Left lobe of liver (tissue), 2 donors: ENCODE results near the gene AHR. TPM values are rescaled to one million over a fixed set of nuclear protein-coding genes. Genes with fewer than 3 reads are reported as not detected.

Source experiments
- ATAC-seq: fragments of 200-7000 bp; cut with Tn5 transposase; one replicate; pipeline ENCODE4 v1.9.1; 2020; ENCODE audit warnings: mild to moderate bottlenecking, moderate library complexity
- DNase-seq: peaks from one replicate; pipeline ENCODE4 v3.0.0-alpha.2; 2020; ENCODE audit warnings: low spot score
- total RNA-seq: library from RNA; stranded (reverse); gene quantifications from one replicate; pipeline ENCODE4 v1.2.1, GENCODE V29; 2021
- donor health status: DM: no; HTN: no; CAD: no; lungs with moderate emphysema.
- donor health status: DM: no; HTN: yes; CAD: no.

The AHR gene
- 24.7 TPM for total RNA-seq

DNA sequence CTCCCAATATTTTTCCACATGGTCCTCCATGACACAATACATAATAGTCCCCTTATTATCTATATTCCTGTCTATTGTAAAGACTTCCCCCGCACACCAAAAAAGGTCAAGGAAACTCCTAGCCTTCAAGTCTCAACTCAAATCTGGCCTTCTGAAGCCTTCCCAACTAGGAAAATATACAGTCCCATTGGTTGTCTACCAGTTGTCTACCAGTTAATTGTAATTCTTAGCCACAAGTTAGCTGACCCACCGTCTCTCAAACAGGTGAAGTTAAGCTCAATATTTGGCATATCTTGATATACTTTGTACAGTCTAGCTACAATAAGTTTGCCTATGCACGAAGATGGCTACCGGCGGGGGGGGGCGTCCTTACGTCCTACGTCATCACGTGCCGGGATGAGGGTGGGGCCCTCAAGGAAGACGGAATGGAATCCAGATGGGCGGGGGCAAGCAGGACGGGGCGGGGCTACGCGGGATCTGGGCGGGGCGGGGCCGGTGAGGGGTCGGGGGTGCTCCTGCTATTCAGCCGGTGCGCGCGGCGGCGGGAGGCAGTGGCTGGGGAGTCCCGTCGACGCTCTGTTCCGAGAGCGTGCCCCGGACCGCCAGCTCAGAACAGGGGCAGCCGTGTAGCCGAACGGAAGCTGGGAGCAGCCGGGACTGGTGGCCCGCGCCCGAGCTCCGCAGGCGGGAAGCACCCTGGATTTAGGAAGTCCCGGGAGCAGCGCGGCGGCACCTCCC, at the start of gene AHR:
AHR (plus strand) TSS at position 551 of the 738 bp plus-strand sequence. CDS start 613 bp downstream, outside the sequence.
- ATAC-seq (peak; percentile 88), DNase-seq (peak; percentile 91)

DNA sequence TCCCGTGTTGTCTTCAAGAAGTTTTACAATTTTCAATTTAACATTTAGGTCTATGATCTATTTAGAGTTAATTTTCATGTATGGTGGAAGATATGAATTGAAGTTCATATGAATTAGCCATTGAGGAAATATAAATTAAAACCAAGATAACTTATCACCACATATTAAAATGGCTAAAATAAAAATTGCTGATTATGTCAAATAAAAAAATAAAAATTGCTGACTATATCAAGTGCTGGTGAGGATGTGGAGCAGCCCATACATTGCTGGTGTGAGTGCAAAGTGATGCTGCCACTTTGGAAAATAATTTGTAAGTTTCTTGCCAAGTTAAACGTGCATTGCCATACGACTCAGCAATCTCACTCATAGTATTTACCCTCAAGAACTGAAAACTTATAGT, 44.6 kb upstream of the AHR start:
- DNase-seq (no peak), ATAC-seq (no peak)

DNA sequence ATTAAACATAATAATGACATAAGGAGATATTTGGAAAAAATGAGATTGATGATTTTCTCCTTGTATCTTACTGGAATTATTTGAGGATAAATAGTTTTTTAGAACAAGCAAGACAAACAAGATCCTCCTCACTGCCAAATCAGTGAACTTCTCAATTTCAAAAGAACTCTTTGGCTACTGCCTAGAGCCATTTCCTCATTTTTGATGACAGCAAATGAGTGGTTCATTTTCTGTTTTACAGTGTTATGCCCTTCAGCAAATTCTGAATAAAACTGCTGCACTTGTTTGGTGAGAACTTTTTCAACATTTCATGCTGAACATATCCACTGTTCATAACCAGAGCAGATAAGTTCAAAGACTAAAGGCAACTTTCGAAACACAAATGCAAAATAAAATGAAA, 42.5 kb upstream of the AHR start:
- no peak for DNase-seq
- no peak for ATAC-seq

DNA sequence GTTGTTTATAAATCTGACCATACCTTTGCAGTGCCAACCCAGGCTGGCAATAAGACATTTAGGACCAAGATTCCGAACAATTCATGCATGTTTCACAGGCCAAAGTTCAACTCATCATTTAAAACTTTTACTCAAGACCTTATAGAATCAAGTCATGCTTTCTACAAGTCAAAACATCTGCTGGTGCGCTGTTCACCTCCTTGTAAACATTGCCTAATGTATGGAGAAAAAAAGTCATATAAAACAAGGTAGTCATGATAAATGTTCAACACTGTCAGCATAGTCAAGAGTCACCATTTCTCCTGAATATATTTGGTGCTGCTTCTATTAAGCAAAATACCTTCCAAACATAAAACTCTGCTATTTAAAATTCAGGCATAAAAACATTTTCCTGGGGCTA, 42.1 kb upstream of the AHR start:
- DNase-seq (no peak), ATAC-seq (no peak)

DNA sequence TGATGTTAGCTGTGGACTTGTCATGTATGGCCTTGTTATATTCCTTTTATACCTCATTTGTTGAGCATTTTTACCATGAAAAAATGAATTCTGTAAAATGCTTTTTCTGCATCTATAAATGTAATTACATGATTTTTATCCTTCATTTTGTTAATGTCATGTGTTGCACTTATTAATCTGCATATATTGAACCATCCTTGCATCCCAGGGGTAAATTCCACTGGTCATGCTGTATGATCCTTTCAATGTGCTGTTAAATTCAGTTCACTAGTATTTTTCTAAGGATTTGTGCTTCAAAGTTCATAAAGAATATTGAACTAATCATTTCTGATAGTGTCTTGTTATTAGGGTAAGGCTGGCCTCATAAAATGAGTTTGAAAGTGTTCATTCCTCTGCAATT, 31.9 kb upstream of the AHR start:
- no peak for DNase-seq

DNA sequence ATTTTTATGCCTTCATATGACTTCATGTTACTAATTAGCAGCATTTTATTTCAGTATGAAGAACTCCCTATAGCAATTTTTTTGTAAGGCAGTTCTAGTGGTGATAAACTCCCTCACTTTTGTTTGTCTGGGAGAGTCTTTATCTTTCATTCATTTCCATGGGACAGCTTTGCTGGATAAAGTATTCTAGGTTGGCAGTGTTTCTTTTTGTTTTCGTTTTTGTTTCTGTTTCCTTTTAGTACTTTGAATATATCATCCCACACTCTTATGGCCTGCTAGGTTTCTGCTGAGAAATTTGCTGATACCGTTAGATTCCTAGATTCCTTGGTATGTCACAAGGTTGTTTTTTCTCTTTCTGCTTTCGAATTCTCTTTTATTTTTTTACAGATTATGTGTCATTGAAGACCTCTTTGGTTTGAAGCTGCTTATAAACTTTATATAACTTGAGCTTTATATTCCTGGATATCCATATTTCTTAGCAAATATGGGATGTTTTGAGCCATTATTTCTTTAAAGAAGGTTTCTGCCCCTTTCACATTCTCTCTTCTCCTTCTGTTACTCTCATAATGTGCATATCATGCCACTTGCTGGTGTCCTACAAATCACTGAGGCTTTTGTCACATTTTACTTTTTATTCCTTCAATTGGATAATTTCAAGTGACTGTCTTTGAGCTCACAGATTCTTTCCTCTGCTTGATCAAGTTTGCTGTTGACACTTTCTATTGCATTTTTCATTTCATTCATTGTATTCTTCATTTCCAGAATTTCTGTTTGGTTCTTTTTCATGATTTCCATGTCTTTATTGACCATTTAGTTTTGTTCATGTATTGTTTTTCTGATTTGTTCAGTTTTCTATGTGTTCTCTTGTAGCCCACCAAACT, 28.9 kb upstream of the AHR start:
- DNase-seq (no peak), ATAC-seq (no peak)

More for the DNA sequence above, 31.9 kb upstream of the AHR start:
- no peak for ATAC-seq

DNA sequence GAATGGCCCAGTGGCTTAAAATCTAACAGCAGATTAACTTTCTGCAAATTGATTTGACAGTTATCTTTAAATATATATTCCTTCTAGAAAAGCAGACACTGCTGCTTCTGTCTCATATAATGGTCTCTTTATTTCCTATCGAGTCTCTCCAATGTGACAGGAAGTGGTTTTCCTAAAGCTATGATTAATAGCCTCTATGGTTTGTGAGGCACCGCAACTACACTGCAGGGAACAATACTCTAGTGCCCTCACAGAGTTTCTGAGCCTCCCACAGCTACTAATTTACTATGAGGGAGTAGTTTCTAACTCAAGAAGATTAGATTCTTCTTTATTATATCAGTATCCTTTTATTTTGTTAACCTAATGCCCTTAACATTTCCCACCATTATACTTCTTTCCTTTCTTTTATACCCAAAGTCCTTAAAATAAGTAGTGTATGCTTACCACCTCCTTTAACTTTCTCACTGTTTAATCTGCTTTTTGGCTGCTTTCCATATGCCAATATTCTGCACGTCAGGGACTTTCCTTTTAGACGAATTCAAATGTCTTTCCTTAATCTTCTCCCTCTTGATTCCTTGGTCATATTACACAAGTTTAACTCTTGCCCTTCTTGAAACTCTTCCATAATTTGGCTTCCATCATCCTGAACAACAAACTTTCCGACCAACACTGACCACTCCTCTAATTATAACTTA, 23.8 kb upstream of the AHR start:
- DNase-seq (no peak), ATAC-seq (peak; percentile 31)

DNA sequence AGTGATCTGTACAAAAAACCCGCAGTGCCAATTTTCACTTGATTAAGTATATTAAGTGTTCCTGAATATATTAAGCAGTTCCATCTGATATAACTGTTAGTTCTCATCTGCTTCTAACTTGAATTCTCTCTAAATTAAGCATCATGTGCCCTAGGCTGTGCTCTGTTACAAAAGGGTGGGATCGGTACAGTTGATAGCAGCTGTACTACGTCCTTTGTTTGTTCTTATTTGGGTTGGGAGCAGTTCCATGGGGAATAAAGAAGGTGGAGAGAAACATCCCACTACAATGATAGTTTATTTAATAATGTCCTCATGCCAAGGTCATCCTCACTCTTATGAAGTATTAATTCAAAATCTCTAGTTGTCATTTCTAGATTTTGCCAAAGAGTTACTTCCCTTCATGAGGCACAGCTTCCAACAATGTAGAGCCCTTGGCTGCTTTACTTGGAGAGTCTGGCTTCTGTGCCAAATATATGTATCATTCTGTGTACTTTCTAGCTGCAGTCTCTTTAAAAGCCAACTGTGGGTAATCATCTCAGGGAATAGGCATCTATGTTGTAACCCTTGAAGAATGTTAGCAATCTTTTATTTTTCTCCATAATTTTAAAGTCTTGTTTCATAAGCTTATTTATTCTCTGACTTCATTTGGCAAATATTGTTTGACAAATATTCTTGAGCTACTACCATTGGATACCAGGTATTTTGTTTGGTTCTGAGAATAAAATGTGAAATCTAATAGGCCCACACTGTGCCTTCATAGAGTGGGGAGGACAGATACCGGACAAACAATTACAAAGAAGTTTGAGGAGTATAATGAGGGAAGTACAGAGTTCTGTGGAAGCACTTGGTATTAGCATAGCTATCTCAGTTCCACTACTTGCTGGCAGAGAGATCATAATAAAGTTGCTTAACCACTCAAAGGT, 22.4 kb upstream of the AHR start:
- no peak for ATAC-seq
- no peak for DNase-seq

DNA sequence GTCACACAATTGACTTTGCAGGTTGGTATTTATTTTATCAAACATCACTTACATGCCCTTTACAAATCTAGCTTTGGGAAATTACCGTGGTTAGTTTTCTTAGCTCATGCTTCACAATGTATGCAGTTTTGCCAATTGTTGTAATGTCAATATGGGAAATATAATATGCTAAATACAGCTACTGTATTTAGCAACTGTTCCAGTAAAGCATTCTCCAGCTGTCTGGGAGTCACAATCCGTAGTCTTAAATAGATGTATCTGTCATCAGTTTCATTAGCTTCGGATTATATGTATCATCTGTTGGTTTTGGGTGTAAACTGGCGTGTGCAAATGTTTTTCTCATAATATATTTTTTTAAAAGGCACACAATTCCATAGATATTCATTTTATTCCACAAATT, 19.4 kb upstream of the AHR start:
- ATAC-seq (no peak), DNase-seq (no peak)

DNA sequence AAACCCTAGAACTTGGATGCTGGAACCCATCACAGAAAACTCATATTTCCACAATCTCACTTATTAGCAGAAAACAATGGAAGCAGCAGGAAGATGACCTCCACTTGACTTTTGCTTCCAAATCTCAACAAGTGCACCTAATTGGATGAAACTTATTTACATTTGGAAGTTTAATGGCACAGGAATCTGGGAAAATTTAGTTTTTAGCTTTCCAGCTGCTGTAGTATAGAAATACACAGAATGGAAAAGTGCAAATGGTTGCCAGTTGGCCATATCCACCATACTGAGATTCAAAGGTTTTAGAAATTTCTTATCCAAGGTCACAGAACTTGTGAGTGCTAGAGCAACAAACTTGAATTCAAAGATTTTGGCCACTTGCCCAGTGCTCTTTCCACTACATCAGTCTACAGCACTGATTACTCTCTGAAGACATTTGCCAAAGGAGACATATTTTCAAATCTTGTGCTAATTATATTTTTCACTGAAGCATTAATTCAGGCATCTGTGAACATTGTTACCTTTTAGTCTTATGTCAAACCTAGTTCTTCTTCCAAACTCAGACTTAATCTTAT, 9.3 kb upstream of the AHR start:
- ATAC-seq = peak; percentile 36
- no peak for DNase-seq

DNA sequence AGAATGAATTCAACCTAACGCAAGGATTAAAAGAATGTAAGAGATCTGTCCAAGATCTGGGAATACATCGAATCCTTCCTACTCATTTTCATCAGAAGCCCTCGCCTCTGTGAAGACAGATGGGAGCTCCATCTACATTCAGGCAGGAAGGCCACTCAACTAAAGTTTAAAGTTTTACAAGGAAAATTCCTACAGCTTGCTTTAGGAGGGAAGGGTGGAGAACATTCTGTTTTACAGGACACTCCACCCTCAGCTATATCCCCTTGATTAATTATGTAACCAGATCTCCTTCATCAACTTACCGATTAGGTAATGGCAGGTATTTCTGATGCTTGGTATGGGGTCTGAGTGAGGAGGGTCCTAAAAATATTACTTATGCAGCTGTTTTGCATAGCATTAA, 5.6 kb upstream of the AHR start:
- no peak for DNase-seq
- ATAC-seq = no peak

DNA sequence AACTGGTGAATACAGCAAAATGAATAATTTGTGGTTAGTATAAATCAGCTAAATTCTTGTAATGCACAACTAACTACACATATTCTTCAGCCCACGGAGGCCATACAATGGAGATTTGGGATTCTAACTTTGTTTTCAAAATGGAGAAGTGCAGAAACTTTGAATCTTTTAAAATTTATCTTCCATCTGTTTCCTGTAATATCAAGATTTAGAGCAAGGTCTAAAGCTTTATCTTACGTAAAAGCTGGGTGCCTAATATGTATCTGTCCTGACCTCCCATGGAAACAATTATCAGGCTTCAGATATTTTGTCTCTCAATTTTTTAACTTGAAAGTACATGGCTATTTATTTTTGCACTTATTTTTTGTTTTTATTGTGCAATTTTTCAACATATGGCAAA, 5.0 kb upstream of the AHR start:
- no peak for DNase-seq
- no peak for ATAC-seq

DNA sequence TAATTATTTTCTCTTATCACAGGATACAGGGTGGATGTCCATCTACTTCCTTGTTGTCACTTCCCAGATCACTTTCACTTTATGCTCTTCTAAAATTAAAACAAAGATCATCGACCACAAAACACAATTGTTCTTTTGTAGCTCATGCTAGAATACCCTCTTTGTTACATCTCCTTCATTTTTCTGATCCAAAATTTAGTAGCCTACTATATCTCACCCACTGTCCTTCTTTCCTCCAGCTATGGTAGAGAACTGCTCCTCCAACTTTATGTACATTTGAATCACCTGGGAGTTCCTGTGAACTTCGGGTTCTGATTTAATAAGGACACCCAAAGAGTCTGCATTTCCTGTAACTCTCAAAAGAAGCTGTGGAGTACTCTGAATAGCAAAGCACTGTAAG, 1.2 kb upstream of the AHR start:
- DNase-seq (no peak), ATAC-seq (no peak)

DNA sequence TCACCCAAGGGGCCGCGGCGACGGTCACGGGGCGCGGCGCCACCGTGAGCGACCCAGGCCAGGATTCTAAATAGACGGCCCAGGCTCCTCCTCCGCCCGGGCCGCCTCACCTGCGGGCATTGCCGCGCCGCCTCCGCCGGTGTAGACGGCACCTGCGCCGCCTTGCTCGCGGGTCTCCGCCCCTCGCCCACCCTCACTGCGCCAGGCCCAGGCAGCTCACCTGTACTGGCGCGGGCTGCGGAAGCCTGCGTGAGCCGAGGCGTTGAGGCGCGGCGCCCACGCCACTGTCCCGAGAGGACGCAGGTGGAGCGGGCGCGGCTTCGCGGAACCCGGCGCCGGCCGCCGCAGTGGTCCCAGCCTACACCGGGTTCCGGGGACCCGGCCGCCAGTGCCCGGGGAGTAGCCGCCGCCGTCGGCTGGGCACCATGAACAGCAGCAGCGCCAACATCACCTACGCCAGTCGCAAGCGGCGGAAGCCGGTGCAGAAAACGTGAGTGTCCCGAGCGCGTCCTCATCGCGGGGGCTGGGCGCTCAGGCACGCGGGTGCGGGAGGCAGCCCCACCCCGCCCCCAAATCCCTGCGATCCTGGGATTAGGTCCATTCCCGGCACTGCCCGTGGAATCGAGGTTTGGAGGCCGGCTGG, 509 bp downstream of the AHR start:
- ATAC-seq = peak; percentile 77
- peak; percentile 72 for DNase-seq

DNA sequence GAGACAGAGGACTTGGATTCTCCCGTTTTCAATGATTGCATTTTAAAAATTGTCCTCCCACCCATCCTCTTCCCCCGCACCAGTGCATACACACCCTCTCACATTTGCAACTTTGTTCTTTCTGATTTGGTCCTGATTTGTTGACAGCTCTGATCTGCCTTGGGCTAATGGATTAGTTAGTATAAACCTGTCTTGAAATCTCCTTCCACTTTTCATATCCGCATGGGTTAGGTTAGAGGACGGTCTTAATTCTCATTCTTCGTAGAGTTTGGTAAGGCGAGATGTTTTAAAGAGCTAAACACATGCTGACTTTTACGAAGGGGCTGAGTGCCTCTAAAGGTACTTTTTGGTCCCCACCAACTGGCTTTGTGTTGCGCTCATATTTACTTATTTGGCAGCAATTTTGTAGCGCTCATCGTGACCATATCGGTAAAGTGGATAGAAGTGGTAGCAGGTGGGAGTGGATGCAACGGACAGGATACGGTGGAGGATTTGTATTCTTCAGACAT, 1.1 kb downstream of the AHR start:
- no peak for DNase-seq
- ATAC-seq = peak; percentile 2

DNA sequence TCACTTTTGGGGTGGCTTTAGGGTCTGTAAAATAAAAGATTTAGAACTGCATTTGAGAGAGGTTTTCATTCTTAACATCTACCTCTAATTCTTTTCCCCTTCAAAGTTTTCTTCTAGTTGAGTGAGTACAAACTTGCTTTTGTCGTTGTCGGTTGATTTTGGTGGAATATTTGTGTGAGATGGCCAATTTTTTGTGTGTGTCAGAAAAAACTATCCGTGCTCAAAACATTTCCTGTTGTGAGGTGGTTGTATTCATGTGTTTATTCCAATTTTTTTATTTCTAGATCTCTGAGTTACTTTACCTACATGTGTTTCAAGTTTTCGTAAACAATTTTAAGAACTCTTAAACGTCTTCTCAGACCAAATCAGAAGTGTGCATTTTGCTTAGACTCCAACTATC, 1.6 kb downstream of the AHR start:
- no peak for ATAC-seq
- DNase-seq = no peak

DNA sequence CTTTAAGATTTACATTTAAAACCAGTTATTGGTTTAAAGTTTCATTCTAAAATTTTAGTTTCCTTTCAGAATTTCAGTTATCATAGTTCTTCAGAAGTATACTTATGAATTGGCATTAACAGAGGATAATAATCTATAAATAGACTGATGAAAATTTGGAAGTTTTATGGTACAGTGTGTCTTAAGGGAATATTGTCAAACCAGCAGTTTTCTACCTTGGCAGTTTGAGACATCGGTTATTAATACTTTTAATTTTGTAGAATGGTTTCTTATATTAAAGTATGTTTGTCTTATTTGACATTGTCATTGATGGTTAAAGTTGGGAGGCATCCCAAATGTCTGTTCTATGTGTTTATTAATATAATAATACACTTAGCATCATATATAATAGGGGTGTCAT, 2.0 kb downstream of the AHR start:
- ATAC-seq (no peak), DNase-seq (no peak)

DNA sequence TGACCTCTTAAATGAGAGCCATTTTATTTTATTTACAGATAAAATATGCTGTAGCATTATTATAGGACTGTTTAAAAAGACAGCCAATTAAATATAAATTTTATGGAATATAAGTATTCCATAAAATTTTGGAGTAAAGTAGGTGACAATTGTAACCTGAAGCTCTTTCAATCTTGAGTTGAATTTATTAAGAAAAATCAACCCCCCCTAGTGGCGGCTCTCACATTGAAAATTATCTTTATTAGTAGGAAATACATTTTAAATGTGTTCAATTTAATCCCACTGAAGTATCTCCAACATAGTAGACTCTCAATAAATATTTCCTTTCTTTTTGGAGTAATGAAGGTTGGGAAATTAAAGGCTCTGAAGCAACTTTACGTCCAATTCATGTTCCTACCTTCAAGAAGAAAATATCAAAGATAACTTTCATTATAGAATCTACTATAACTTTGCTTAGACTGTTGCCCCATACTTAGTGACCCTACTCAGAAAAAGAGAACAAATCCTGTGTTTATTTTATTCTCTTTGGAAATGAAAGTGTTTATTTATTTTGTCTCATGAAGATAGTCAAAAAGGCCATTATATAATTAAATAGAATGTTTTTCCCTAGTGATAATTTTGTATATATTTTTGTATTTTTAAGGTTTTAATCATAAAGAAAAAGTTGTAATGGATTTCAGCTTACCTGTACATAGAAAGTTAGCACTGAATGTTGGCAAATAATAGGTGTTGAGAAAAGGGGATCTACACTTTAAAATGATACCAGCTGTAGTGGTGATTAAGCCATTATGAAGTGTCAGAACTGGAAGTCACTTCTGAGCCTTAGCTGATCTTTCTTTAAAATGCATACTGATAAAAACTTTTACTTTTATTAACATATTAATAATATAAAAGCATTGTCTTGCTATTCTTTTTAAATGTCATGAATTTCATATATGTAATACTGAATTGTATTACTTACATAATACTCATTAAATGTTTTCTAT, 3.3 kb downstream of the AHR start:
- no peak for DNase-seq
- no peak for ATAC-seq
